Transverse colon (tissue), 4 donors: ENCODE data around the gene KBTBD2. TPM values are rescaled to one million over a fixed set of nuclear protein-coding genes. Genes with fewer than 3 reads are reported as not detected.
"Not testable (repeated sequence)": the region's sequence is repeated elsewhere in the genome, so short reads cannot be mapped to it uniquely, and the experiment has no call there.

Experiments
- DNase-seq: peaks from one replicate; pipeline ENCODE4 v3.0.0-alpha.2; 2019
- H3K27ac ChIP-seq, 4 donors: fragments of 200-600 bp; sonication (generic); 2 replicates each; pipeline ENCODE4 v1.5.1; 2016 to 2018; ENCODE audit warnings: inconsistent platforms in 4 of 4
- H3K27me3 ChIP-seq: fragments of 200-600 bp; sonication (generic); 2 replicates; pipeline ENCODE4 v1.5.1; 2017; ENCODE audit warnings: inconsistent platforms
- H3K36me3 ChIP-seq, 4 donors: fragments of 200-600 bp; sonication (generic); 2 replicates each; pipeline ENCODE4 v1.5.1; 2017 to 2019; ENCODE audit warnings: inconsistent platforms in 4 of 4
- H3K4me1 ChIP-seq, 4 donors: fragments of 200-600 bp; sonication (generic); 2 replicates each; pipeline ENCODE4 v1.5.1; 2017 to 2020; ENCODE audit warnings: inconsistent platforms in 4 of 4
- H3K4me3 ChIP-seq, 4 donors: fragments of 200-600 bp; sonication (generic); 1 replicate in 1 of 4; 2 replicates in 3 of 4; pipeline versions ENCODE4 v1.5.1 to v1.6.1; 2017 to 2019; ENCODE audit warnings: inconsistent platforms in 4 of 4
- H3K9me3 ChIP-seq, 2 donors: fragments of 200-600 bp; sonication (generic); 2 replicates each; pipeline ENCODE4 v1.5.1; 2017 to 2019; ENCODE audit warnings: inconsistent platforms in 2 of 2
- CTCF ChIP-seq, 5 experiments: fragments of 200-600 bp in 3 of 5; fragments of 450-650 bp in 2 of 5; sonication (generic) in 3 of 5; IDR thresholded peaks; 1 replicate in 2 of 5; 2 replicates in 3 of 5; pipeline ENCODE4 v1.5.1; 2016 to 2017; ENCODE audit warnings: antibody characterized with exemption in 5 of 5, inconsistent platforms in 3 of 5, mild to moderate bottlenecking in 2 of 5, moderate library complexity in 1 of 5
- EP300 ChIP-seq: sonication (generic); formaldehyde crosslinking; IDR thresholded peaks from one replicate; pipeline ENCODE4 v1.6.1; 2017; ENCODE audit warnings: antibody characterized with exemption, low read depth
- POLR2A ChIP-seq: fragments of 450-650 bp; IDR thresholded peaks from one replicate; pipeline ENCODE4 v1.6.1; 2016; ENCODE audit warnings: antibody characterized with exemption, mild to moderate bottlenecking, moderate library complexity
- POLR2AphosphoS5 ChIP-seq, 3 donors: sonication (generic); formaldehyde crosslinking; IDR thresholded peaks; one replicate each; pipeline ENCODE4 v1.6.1; 2016; ENCODE audit warnings: antibody characterized with exemption in 3 of 3
- WGBS, 2 donors: methylation state at CpG; one replicate each; pipeline ENCODE4 v1.1.5; 2018; ENCODE audit warnings: low coverage in 1 of 2; 5-methylcytosine and 5-hydroxymethylcytosine counted together
- in situ Hi-C, 4 donors: fragments of 200-750 bp; cut with MboI; loops; one replicate each; pipeline versions ENCODE4 v1.15.0 to v1.15.1; 2017; ENCODE audit warnings: low sequenced_read_pairs in 3 of 4, low pct_ligation_motif_present in 1 of 4, low pct_unique_long_range_greater_than_20kb in 1 of 4
- intact Hi-C: fragments of 100-400 bp; cut with DNase I; formaldehyde crosslinking; loops from one replicate; pipeline ENCODE4 v1.15.1; 2023; ENCODE audit warnings: low total_unique reads
- total RNA-seq, 4 donors: library from RNA; depleted of rRNA; stranded (reverse); fragments of >200 nt; gene quantifications; one replicate each; pipeline ENCODE4 v1.1.0, GENCODE V29; 2016

KBTBD2 gene
- total RNA-seq, 4 donors from 2014 or later: 29.9 to 72.8 (median 32.3) TPM

GRCh38 chr7:32921896-32922295 lies 30.3 kb upstream of the KBTBD2 start:
- Histone ChIP-seq H3K9me3 (no peaks in the 10 kb centered on the region), H3K27ac (no peak overlapping the region), H3K27me3 (no peaks in the 10 kb centered on the region), H3K36me3 (peaks cover 0 to 29% (median 6%) of the 10 kb centered on the region in 4 donors), H3K4me1 (no peaks in the 10 kb centered on the region), H3K4me3 (no peak overlapping the region)
- TF ChIP-seq CTCF (IDR thresholded peaks at IDR 0.05) (no peak), POLR2A (no peak), EP300 (no peak)
- intact Hi-C loops (no loop called here), in situ Hi-C loops (loop anchor here in 1 of 4 donors (25.0 kb wide), 1 partner anchor 435 kb away; the partner anchor contains the start of genes AVL9 and LSM5)
- WGBS, 2 donors: 84 to 91% methylated on average over 2 of the region's 2 CpGs
- DNase-seq: no peak

- H3K27ac ChIP-seq, H3K4me1 ChIP-seq, H3K9me3 ChIP-seq, intact Hi-C loops, H3K27me3 ChIP-seq, DNase-seq, H3K4me3 ChIP-seq: not testable (repeated sequence)
- H3K36me3 ChIP-seq: peaks cover 0 to 20% (median 6%) of the 10 kb centered on the region in 4 donors
- 100% methylated on average over 1 to 3 of the region's 7 CpGs for WGBS, 2 donors
- in situ Hi-C loops: loop anchor here in 1 of 4 donors (25.0 kb wide), 1 partner anchor 430 kb away; the partner anchor contains the start of genes AVL9 and LSM5
Observed at GRCh38 chr7:32916994-32917393, 25.4 kb upstream of the KBTBD2 start.

GRCh38 chr7:32916006-32916405 lies 24.4 kb upstream of the KBTBD2 start:
- no peak for DNase-seq
- WGBS, 2 donors: 50 to 83% methylated on average over 1 to 3 of the region's 3 CpGs
- H3K36me3 ChIP-seq: peaks cover 0 to 20% (median 6%) of the 10 kb centered on the region in 4 donors
- no peaks in the 10 kb centered on the region for H3K9me3 ChIP-seq
- H3K4me3 ChIP-seq: no peak overlapping the region
- H3K4me1 ChIP-seq: no peaks in the 10 kb centered on the region
- in situ Hi-C loops: loop anchor here in 1 of 4 donors (25.0 kb wide), 1 partner anchor 429 kb away; the partner anchor contains the start of genes AVL9 and LSM5
- H3K27ac ChIP-seq: no peak overlapping the region
- no peaks in the 10 kb centered on the region for H3K27me3 ChIP-seq
- intact Hi-C loops: no loop called here
- no peak for TF ChIP-seq EP300
- no peak for TF ChIP-seq POLR2AphosphoS5 (IDR thresholded peaks at IDR 0.05)
- no peak for TF ChIP-seq POLR2A
- no peak for TF ChIP-seq CTCF (IDR thresholded peaks at IDR 0.05)

- DNase-seq: no peak
- Histone ChIP-seq H3K4me1 (no peaks in the 10 kb centered on the region), H3K27ac (no peak overlapping the region), H3K27me3 (no peaks in the 10 kb centered on the region), H3K36me3 (peaks cover 0 to 17% (median 4%) of the 10 kb centered on the region in 4 donors), H3K4me3 (no peak overlapping the region), H3K9me3 (no peaks in the 10 kb centered on the region)
- no peak for TF ChIP-seq CTCF (IDR thresholded peaks at IDR 0.05)
- no peak for TF ChIP-seq POLR2A
- no peak for TF ChIP-seq POLR2AphosphoS5 (IDR thresholded peaks at IDR 0.05)
- no peak for TF ChIP-seq EP300
- 97 to 98% methylated on average over 5 of the region's 5 CpGs for WGBS, 2 donors
- in situ Hi-C loops: loop anchor here in 1 of 4 donors (25.0 kb wide), 1 partner anchor 428 kb away; the partner anchor contains the start of genes AVL9 and LSM5
- intact Hi-C loops: no loop called here
Observed at GRCh38 chr7:32915041-32915536, 23.5 kb upstream of the KBTBD2 start.

- Histone ChIP-seq H3K4me3 (no peak overlapping the region), H3K27me3 (no peaks in the 10 kb centered on the region), H3K27ac (no peak overlapping the region), H3K36me3 (peaks cover 0 to 10% (median 2%) of the 10 kb centered on the region in 4 donors), H3K9me3 (no peaks in the 10 kb centered on the region), H3K4me1 (no peaks in the 10 kb centered on the region)
- no peak for DNase-seq
- in situ Hi-C loops: loop anchor here in 1 of 4 donors (25.0 kb wide), 1 partner anchor 427 kb away; the partner anchor contains the start of genes AVL9 and LSM5
- no peak for TF ChIP-seq POLR2A
- TF ChIP-seq POLR2AphosphoS5 (IDR thresholded peaks at IDR 0.05): no peak
- no peak for TF ChIP-seq EP300
- no peak for TF ChIP-seq CTCF (IDR thresholded peaks at IDR 0.05)
- intact Hi-C loops: no loop called here
- 93% methylated on average over 1 of the region's 1 CpG; no CpG with 5 or more reads in 1 of the 2 donors for WGBS, 2 donors
Observed at GRCh38 chr7:32914184-32914583, 22.6 kb upstream of the KBTBD2 start.
